Testis (tissue), 2 donors: Measurements from ENCODE around the gene NHSL2.
"Not testable (repeated sequence)": the region's sequence is repeated elsewhere in the genome, so short reads cannot be mapped to it uniquely, and the experiment has no call there.

Source experiments
- CTCF ChIP-seq, 3 experiments: fragments of 450-650 bp in 2 of 3; fragments of 200-600 bp in 1 of 3; sonication (generic) in 1 of 3; IDR thresholded peaks; one replicate each; pipeline ENCODE4 v1.5.1; 2016 to 2019; ENCODE audit warnings: antibody characterized with exemption in 3 of 3, mild to moderate bottlenecking in 2 of 3, moderate library complexity in 1 of 3
- POLR2A ChIP-seq: fragments of 450-650 bp; IDR thresholded peaks from one replicate; pipeline ENCODE4 v1.6.1; 2017; ENCODE audit warnings: antibody characterized with exemption, mild to moderate bottlenecking, moderate library complexity

GRCh38 chrX:72058346-72058745 is 147.7 kb downstream of the NHSL2 start:
- TF ChIP-seq CTCF (IDR thresholded peaks at IDR 0.05); POLR2A: not testable (repeated sequence)
